Heart left ventricle (tissue), 13 donors: ENCODE measurements around the gene GNAT2.

Source experiments
- POLR2A ChIP-seq, 2 donors: fragments of 450-650 bp; IDR thresholded peaks; one replicate each; pipeline ENCODE4 v1.6.1; 2017; ENCODE audit warnings: antibody characterized with exemption in 2 of 2, mild to moderate bottlenecking in 2 of 2, moderate library complexity in 2 of 2
- TF ChIP-seq, protein P1 (sequence below), 12 donors: fragments of 200-600 bp; sonication (generic) in 4 of 12; IDR thresholded peaks; one replicate each; pipeline versions ENCODE4 v1.5.0 to v1.8.0; 2018 to 2022; ENCODE audit warnings: antibody characterized with exemption in 12 of 12, mild to moderate bottlenecking in 5 of 12
- donor health status: ischemic (EF 13 %, LVEDD 7.1; RV severe dilation, severe dysfunction).
- donor health status: DM: no; HTN: yes; CAD: no.
- donor health status: DM: no; HTN: no; CAD: no.
- donor health status: ischemic (EF 25% LVEDD 6.9; RV normal size, moderate dysfunction).
- donor health status: ischemic (EF 25% LVEDD 5.7; RV mildly dilated, moderate dysfunction).
- donor health status: ischemic (EF 35%, LVEDD 5.7; RV mildly dilated, moderate dysfunction).
- donor health status: nonischemic (EF 11% LVEDD 7.7; RV severe dilation, severe dysfunction).
- donor health status: DM: yes; HTN: yes; CAD: no.
- donor health status: PGD.
- donor health status: ischemic (EF 29% LVEDD 5.4; RV normal size, mild dysfunction).
- donor health status: nonischemic (EF 23%, LVEDD 6.1; RV moderate dilation, normal function).

DNA sequence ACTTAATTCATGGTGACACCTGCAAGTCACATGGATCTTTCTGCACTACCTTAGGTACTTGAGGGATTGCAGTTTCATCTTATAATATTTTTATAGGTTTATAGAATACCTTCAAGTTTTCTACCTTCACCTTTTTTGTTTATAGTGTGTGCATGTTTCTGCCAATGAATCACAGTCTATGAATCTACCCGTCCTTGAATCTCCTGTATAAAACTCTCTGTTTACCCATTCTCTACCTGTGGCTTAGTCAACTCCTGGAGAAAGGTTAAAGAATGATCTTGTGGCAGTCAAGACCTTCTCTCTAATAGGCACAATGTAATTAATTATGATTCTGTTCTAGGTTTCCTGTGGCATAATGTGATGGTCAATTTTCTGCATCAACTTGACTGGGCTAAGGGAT lies 45.3 kb upstream of the GNAT2 start:
- TF ChIP-seq POLR2A (IDR thresholded peaks at IDR 0.05) = no peak
- TF ChIP-seq, protein P1, sequence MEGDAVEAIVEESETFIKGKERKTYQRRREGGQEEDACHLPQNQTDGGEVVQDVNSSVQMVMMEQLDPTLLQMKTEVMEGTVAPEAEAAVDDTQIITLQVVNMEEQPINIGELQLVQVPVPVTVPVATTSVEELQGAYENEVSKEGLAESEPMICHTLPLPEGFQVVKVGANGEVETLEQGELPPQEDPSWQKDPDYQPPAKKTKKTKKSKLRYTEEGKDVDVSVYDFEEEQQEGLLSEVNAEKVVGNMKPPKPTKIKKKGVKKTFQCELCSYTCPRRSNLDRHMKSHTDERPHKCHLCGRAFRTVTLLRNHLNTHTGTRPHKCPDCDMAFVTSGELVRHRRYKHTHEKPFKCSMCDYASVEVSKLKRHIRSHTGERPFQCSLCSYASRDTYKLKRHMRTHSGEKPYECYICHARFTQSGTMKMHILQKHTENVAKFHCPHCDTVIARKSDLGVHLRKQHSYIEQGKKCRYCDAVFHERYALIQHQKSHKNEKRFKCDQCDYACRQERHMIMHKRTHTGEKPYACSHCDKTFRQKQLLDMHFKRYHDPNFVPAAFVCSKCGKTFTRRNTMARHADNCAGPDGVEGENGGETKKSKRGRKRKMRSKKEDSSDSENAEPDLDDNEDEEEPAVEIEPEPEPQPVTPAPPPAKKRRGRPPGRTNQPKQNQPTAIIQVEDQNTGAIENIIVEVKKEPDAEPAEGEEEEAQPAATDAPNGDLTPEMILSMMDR (IDR thresholded peaks at IDR 0.05) = no peak
